Amniotic epithelial cell (primary cell): ENCODE data around the gene CXCL5.
A peak's percentile ranks its signal among the peaks of the same experiment; 100 is the strongest.

ENCODE experiments used
- DNase-seq: peaks from one replicate; pipeline ENCODE4 v3.0.0-alpha.2; 2010; ENCODE audit warnings: low read depth

The CXCL5 gene

DNA sequence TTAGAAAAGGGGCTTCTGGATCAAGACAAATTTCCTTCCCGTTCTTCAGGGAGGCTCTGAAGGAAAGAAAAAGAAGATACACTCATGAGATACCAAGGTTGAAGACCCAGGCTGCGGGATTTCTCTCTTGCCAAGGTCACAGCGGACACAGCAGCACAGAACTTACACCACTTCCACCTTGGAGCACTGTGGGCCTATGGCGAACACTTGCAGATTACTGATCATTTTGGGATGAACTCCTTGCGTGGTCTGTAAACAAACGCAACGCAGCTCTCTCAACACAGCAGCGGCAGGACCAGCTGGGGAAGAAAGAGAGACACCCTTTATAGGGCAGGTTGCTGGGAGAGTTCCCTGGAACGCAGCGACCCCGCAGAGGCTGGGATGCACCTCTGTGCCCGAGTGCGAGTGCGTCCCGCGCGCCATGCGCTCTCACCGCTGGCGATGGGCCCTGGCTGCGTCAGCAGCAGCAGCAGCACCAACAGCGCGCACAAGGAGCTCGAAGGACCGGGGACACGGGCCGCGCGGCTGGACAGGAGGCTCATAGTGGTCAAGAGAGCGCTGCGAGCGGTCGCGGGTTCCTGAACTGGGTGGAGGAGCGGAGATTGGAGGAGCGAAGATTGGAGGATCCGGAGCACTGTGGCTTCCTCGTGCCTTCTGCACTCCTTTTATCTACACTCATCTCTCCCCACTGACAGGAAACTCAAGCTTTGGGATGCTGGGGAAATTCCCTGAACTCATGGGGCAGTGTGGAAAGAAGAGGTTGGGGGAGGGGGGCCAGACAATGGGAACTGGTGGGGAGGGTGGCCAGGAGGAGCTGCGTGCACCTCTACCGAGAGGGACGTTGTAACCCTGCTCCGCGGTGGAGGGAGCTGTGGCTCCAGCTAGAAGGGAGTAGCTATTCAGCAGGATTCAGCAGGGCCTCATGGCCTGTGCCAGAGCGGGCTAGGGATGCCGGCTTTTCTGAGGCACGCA is at the start of gene CXCL5:
CXCL5 (minus strand) TSS at position 638 of the 972 bp plus-strand sequence; CDS start at position 542, 96 bp downstream.
- peak; percentile 78 for DNase-seq

DNA sequence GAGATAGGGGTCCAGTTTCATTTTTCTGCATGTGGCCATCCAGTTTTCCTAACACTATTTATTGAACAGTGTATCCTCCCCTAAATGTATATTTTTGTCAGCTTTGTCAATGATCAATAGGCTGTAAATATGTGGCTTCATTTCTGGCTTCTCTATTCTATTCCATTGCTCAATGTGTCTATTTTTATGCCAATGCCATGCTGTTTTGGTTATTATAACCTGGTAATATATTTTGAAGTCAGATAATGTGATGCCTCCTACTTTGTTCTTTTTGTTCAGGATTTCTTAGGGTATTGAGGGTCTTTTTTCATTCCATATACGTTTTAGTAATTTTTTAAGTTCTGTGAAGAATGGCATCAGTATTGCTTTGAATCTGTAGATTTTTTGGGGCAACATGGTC is 48.7 kb upstream of the CXCL5 start:
- no peak for DNase-seq

DNA sequence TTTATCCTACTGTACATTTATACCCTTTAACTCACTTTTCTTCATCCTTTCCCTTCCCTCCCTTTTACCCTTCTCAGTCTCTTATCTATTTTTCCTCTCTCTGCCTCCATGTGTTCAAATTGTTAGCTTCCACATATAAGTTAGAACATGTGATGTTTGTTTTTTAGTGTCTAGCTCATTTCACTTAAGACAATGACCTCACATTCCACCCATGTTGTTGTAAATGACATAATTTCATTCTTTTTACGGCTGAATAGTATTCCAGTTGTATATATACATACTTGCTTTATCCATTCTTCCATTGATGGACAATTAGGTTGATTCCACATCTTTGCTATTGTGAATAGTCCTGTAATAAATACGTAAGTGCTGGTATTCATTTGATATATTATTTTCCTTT is 47.3 kb upstream of the CXCL5 start:
- no peak for DNase-seq

DNA sequence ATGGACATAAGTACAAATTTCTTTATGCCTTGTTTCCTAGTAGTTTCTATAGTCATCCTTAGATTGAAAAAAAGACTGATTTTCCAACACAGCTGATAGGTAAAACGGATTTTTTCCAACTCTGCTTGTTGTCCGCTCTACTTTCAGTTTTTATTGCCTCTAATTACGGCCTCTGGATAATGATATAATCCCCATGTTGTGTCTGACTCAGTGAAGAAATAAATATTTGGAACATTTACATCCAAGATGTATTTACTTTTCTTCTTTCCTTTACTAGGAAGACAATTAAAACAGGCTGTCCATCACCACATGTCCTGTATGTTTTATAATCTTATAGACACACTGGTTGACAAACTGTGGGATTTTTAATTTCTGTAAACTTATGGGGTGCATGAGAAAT is 46.8 kb upstream of the CXCL5 start:
- no peak for DNase-seq

DNA sequence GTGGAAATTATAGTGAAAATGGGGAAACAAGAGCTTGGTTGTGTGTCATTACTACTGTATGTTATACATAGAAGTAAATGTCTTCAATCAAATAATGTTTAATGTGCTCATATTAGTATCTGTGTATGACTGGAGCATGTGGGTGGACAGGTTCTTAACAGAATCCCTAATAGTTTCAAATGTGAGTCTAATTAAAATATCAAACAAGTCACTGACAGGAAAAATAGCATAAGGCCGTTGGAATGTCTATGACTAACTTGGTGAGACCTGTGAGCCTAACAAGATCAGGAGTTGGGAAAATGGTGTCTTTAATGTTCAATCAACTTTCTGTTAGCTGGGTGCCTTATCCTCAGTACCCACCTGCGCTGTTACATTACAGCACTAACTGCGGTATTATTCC is 46.2 kb upstream of the CXCL5 start:
- peak; percentile 45 for DNase-seq

DNA sequence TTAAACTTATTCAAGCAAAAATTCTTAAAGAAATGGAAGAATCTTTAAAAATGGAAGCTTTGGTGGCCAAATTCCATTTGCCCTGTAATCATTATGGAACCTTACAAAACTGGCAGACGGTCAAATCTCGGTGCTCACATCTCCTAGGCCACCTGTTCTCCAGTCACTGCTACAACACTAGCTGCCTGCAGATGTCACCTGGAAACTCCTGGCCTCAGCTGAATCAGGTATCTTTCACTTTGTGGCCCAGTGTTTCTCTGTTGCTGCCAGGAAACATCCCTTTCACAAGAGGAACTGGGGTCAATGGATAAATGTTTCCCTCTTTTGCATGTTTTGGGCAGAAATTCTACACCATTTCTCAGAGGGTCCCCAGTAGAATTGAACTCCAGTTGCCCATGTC is 44.2 kb upstream of the CXCL5 start:
- DNase-seq = no peak

DNA sequence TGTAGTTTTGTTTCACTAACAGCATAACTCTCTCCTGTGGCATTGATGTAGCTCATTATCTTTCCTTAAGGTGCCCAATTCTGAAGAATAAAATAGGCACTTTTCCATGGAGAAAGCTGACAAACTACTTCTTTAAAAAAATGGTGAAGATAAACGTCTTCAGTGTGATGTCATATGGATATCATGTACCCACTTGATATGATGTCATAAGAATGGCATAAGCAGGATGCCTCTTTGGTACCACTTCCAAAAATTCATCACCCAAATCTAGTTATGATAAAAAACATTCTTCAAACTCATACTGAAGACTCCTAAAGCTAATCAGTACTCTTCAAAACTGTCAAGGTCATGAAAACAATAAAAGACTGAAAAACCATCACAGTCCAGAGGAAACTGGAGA is 42.9 kb upstream of the CXCL5 start:
- no peak for DNase-seq

DNA sequence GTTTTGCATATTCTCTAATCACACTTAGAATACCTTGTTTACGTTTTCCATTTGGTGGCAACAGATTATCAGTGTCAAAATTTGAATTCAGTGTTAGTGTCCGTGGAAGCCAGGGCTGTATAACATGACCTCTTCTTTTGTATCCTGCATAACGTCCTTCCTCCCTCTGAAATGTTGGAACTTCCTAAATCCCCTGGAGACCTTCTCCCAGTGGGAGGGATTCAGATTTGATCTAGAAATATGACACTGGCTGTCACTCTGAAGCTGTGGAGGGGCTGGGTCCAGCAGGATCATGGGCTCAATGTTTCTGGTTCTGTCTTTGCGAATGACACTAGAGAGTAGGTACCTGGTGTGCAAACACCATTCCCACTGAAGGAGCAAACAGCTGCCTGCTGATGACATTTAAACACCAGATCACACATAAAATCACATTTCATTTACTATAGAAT is 40.9 kb upstream of the CXCL5 start:
- no peak for DNase-seq

DNA sequence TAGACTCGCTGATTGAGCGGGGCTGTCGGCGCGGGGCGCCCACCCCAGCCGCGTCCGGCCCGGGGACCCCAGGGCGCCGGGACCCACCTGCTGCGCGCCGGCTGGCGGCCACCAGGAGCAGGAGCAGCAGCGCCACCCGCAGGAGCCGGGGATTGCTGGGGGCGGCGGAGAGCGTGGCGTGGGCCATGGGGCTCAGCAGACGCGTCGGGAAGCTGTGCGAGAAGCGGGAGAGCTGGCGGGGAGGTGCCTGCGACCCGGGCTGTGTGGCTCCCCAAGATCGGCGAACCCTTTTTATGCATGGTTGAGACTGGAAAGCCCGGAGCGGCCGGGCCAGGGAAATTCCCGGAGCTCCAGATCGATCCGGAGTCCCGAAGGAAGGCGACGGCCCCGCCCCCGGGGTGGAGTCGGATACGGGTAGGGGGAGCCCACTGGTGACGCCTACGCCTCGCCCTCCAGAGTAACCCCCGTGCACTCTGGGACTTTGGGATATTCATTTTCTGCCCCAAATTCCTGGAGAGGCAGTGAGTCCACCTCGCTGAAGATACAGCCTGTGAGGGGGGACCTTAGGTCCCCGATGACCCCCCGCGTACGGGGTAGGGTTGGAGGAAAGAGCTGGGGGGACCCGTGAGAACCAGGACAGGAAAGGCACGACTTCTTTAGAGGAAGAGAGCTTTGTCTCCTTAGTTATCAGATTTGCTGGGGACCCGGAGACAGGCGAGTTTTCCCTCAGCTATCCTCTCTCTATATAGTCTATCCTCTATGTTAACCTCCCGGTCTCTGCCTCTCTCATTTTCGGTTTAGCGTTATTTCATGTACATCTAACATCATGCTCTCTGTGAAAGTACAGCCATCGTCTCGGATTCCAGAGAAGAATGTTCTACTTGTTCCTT is 40.2 kb upstream of the CXCL5 start, which contains the start of gene CXCL3:
CXCL3 (minus strand) TSS at position 265 of the 890 bp plus-strand sequence; CDS start at position 187, 78 bp downstream.
- DNase-seq = peak; percentile 54

DNA sequence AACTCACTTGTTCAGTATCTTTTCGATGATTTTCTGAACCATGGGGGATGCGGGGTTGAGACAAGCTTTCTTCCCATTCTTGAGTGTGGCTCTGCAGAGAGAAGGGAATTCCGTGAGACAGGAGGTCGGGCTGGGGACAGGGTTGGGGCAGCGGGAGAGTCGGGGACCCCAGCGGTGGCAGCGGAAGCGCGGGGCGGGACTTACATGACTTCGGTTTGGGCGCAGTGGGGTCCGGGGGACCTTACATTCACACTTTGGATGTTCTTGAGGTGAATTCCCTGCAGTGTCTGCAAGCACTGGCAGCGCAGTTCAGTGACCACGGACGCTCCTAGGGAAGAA is 39.6 kb upstream of the CXCL5 start:
- no peak for DNase-seq

DNA sequence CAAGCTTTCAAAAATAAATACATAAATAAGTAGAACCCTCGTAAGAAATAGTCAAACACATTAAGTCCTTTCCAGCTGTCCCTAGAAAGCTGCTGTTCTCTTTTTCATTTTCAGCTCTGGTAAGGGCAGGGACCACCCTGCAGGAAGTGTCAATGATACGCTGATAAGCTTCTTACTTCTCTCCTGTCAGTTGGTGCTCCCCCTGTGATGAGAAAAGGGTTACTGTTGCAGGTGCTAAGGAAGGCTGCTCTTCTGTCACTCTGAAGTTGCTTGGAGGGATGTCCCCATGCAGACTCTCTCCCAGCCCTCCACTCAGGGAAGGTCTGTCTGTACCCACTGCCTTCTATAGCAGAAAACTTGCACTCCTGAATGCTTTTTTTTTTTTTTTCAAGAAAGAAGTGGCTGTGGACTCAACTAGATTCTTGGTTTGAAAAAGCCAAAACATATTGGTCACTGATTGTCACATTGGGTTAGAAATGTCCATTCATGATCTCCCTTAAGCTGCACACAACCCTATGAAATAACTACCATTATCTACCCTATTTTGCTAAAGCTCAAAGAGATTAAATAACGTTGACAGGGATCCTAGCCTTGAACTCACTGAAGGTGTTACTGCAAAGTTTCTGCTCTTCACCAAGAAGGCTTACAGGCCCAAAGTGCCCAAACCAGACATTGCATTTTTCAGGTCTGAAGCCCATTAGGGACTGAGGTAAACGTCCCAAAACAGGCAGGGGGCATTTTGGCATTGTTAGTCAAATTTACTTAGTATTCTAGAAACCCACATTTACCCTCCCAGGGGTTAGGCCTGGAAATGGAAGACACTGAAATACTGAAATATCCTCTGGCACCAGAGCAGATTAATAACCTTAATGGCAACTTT is 38.8 kb upstream of the CXCL5 start:
- DNase-seq = no peak

DNA sequence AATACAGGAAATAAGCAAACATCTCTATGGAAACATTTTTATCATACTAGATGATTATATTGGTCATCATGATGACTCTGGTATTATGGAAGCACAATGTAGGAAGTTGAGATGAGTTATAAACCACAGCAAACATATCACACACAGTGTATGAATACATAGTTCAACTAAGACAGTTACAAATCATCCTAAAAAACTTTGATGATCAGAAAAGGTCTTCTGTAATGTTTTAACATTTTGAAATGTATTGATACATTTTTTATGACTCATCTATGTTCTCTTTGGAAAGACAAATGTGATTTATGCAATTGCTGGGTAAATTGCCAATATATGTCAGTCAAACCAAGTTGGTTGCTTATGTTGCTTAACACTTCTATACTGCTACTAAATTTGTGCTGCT is 35.3 kb upstream of the CXCL5 start:
- DNase-seq = peak; percentile 47

DNA sequence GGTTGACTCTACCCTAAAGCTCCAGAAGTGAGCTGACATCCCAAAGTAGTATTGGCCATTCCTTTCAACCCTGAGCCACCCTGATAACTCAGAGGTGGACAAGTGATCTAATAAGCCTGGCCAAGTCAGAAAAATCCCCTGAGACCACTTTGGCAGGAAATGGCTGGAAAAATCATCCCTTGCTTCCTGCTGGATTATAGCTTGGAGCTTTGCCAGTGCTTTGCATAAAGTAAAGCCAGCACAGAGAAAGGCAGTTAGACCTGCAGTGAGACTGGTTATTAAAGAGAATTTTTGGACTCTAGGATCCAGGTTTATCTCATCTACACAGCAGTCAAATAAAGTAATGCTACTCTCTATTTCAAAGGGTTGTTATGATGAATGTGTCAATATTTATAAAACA is 33.6 kb upstream of the CXCL5 start:
- no peak for DNase-seq

DNA sequence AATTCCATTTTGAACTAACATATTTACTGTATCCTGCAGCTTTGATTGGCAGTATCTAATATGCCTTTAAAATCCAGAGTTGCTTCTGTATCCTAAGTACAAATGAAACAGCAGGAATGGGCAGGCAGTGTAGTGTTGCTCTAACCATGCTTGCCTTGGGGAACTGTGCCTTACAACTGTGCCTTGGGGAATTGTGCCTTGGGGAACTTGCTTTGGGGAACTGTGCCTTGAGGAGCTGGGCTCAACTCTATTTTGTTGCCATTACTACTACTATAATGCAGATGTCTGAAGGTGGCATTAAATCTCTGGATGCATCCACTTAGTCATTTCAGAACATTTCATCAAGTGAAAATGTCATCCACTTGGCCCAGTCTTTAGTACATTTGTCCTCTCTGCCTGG is 33.1 kb upstream of the CXCL5 start:
- DNase-seq = no peak

DNA sequence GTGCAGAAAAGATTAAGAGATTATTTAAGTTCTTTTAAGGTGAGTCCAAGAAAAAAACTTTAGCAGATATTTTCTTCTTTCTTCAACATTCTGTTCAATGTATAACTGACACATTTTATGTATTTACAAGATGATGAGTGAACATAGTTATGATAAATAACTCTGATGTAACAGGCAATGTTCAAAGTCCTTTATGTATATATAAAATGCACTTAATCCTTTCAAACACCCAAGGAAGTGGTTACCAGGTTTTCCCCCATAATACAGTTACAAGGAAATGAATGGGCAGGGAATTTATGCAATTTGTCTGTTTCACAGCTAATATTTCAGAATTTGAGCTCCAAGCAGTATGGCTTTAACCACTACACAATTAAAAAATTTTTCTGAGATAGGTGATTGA is 31.8 kb upstream of the CXCL5 start:
- no peak for DNase-seq

DNA sequence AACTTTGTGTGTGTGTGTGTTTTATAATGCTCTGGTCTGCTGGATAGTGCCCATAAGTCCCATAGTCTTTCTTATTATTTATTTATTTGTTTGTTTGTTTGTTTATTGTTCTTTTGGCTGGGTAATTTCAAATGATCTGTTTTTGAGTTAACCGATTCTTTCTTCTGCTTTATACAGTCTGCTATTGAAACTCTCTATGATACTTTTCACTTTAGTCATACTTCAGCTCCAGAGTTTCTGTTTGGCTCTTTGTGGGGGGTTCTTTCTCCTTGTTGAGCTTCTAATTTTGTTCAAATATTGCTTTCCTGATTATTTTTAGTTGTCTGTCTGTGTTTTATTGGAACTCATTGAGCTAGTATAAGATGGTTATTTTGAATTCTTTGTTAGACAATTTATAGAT is 30.0 kb upstream of the CXCL5 start:
- no peak for DNase-seq

DNA sequence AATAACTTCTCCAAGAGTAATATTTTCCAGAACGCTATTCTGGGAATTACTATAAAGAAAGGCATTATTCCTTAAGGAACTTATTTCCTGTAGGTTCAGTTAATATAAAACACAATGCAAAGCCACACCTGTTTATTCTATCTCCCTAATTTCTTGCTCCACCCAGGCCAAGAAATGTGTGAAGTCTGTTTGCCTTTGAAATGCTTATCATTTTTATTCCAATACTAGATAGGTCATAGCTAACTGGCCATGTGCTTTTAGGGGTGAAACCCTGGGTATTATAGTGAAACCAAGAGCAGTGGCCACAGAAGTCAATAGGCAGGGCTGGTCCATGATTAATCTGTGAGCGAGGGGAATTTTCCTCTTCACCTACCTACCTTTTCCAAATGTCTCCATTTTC is 25.2 kb upstream of the CXCL5 start:
- DNase-seq = no peak

DNA sequence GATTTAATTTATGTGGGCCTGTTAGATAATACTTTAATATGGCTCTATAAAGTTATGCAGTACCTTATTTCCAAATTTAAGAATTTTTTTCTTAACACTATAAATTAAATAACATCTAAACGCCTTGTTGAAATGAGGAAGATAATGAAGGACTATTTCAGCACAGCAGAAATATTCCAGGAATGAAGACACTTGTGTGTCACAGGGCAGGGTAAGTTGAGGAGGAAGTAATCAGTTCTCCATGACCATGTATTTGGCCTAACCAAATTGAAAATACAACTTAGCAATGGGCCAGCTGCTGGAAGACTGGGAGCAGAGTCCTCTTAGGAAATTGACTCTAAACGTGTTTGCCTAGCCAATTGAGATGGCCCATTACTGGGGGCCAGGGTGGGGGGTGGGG is 23.1 kb upstream of the CXCL5 start:
- DNase-seq = no peak

DNA sequence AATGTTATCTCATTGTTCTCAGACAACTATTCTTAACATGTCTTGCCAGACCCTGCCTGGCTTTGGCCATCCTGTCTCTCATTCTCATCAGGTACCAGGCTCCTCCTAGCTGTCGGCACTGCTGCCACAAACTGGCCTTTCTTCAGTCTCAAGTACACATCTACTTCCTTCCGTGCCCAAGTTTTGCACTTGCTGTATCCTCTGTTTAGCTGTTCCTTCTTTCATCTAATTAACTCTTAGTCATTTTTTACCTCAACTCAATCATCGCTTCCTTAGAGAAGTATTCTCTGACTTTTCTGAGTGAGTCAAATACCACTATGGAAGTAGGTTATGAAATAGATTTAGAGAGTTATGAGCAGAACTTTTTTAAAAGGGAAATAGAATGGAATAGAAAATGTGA is 20.3 kb upstream of the CXCL5 start:
- peak; percentile 54 for DNase-seq

DNA sequence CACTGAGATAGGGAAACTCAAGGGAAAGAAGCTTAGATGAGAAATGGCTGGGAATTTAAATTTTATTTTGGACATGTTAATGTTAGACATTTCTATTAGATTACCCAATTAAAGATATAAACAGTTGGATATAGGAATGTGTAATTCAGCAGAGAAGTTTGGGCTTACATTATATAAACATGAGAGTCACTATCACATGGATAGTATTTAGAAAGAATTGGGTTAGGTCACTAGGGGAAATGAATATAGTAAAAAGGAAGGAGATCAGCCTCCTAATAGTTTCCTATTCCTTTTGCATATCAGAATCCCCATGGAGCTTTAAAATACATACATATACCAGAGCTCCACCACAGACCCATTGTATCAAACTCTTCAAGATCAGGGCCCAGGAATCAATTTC is 19.6 kb upstream of the CXCL5 start:
- DNase-seq = no peak

DNA sequence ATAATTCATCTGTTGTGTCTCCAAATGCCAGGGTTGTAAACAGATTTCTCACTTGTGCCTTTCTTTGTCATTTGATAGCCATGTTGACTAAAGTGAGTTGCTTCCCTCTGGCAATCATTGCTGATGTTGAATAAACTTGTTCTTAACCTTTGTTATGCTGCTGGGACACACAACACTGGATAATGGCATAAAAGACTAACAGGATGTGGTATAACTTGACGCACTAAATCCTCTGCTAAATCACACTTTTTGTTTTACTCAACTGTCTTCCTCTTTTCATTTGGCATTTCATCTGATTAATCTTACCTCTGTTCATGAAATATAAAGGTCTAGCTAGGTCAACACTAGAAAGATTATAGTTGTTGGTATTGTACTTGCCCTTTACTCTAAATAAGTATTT is 17.6 kb upstream of the CXCL5 start:
- no peak for DNase-seq
